ENCODE results near the gene TSPAN16.
"Not testable (repeated sequence)": the region's sequence is repeated elsewhere in the genome, so short reads cannot be mapped to it uniquely, and the experiment has no call there.

TSPAN16 gene

DNA sequence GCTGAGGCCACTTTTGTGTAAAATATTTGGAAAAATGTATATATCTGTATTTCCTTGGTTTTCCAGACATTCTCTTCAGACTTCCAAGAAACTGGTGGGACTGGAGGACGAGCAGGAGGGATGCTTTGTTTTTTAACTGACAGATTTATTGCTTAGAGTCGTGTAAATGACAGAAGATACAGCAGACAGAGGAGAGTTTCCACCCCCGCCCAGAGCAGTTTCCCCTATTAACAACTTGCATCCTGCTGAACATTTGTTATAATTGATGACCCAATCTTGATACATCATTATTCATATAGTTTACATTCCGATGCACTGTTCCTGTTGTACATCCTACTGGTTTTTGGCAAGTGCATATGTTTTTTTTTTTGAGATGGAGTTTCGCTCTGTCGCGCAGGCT, 26.6 kb upstream of the TSPAN16 start:
- DNase-seq, result peak; percentile 29

DNA sequence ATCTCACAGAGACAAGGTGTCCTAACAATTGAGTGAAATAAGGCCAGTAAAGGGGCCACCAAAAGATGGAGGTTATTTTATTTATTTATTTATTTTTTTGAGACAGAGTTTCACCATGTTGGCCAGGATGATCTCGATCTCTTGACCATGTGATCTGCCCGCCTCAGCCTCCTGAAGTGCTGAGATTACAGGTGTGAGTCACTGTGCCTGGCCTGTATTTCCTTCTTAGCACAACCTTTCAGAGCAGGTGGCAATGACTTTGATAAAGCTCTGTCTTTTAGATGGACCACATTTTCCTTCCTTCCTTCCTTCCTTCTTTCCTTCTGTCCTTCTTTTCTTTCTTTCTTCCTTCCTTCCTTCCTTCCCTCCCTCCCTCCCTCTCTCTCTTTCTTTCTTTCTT, 22.7 kb upstream of the TSPAN16 start:
- DNase-seq, result no peak

DNA sequence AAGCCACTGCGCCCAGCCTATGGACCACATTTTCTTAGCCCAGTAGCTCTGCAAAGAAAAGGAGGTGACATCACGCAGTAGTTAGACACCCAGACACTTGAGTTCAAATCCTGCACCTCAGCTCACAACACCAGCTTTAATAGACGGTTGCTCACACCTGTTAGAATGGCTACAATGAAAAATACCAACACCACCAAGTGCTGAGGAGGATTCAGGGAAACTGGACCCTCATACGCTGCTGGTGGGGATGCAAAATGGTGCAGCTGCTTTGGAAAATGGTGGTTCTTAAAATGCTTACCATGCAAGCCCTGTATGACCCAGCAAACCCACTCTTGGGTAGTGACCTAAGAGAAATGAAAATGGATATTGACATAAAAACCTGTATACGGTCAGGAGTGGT, 22.0 kb upstream of the TSPAN16 start:
- no peak for DNase-seq

DNA sequence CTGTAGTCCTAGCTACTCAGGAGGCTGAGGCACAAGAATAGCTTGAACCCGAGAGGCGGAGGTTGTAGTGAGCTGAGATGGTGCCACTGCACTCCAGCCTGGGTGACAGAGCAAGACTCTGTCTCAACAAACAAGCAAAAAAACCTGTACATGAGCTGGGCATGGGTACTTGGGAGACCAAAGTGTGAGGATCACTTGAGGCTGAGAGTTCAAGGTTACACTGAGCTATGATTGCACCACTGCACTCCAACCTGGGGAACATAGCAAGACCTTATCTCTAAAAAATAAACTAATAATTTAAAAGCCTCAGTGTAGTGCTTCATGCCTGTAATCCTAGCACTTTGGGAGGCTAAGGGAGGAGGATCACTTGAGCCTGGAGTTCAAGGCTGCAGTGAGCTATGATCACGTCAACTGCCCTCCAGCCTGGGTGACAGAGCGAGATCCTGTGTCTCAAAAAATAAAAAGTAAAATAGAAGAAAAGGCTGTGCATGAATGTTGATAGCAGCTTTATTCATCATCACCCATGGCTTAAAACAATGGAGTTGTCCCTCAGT, 21.4 kb upstream of the TSPAN16 start:
- no peak for DNase-seq

DNA sequence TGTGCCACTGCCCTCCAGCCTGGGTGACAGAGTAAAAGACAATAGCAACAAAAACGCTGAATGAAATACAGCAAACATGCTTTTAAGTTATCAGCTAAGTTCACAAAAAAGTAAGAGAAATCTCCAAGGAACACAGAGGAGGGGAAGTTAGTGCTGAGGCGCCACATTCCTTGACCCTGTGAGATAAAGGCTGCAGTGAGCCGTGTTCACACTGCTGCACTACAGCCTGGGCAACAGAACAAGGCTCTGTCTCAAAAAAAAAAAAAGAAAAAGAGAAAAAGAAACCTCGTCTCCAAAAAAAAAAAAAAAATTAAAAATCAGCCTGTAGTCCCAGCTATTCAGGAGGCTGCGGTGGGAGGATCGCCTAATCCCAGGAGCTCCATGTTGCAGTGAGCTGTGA, 17.3 kb upstream of the TSPAN16 start:
- DNase-seq, result no peak

DNA sequence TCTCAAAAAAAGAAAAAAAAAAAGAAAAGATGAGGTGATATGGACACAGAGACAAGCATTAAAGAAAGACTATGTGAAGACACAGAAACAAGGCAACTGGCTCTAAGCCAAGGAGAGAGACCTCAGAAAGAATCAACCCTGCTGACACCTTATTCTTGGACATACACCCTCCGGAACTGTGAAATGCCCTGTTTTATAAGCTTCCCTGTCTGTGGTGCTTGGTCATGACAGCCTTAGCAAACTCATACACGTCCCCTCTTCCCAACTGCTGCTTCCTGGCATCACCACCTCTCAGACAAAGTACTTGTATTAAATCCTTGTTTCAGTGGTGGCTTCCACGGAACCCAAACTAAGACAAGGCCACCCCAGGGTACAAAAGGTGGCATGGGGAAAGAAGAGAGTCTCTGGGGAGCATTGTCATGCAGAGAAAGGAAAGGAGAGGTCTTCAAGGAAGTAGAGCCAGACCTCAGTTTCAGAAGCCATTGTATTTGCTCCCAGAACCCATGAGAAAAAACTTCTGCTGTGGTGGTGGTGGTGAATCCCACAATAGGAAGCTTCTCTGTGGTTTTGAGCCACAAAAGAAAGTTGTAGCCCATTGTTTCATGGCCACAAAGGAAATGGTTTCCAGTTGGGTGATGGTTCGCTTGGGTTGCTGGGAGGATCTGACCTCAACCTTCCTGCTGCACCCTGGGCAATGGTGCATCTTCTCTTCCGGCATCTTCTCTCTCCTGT, 16.3 kb upstream of the TSPAN16 start:
- no peak for DNase-seq

DNA sequence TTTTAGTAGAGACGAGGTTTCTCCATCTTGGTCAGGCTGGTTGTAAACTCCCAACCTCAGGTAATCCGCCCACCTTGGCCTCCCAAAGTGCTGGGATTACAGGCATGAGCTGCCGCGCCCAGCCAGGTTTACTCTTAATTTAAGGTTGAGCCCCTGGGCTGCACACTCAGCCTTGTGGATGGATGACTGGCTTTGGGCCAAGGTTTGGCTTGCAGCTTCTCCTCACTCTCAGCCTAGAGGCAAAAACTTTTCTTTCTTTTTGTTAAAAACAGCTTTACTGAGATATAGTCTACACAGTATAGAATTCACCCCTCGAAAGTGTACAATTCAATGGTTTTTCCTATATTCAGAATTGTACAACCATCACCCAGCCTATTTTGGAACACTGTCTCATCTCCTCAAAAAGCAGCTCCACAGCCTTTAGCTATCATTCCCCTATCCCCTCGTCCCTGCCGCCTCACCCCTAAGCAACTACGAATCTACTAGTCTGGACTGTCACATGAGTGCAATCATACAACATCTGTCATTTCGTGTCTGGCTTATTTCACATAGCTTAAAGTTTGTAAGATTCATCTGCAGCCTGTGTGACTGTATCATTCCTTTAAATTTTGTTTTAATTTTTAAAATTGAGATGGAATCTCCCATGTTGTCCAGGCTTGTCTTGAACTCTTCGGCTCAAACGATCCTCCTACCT, 14.5 kb upstream of the TSPAN16 start:
- no peak for DNase-seq

DNA sequence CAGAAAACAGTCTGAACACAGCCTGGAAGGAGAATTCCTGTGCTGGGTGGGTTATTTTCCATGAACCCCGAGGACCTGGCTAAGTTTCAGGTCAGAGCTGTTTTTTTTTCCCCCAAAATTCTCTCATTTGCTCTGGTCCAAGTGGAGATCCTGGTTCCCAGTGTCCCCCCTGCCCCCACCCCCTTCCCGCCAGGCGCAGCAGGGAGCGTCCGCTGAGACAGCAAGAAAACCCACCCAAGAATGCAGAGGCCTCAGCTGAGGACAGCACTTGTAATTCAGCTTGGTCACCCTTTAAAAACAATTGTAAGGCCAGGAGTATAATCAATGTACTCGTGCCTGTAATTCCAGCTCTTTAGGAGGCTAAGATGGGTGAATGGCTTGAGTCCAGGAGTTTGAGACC, 11.4 kb upstream of the TSPAN16 start:
- no peak for DNase-seq

DNA sequence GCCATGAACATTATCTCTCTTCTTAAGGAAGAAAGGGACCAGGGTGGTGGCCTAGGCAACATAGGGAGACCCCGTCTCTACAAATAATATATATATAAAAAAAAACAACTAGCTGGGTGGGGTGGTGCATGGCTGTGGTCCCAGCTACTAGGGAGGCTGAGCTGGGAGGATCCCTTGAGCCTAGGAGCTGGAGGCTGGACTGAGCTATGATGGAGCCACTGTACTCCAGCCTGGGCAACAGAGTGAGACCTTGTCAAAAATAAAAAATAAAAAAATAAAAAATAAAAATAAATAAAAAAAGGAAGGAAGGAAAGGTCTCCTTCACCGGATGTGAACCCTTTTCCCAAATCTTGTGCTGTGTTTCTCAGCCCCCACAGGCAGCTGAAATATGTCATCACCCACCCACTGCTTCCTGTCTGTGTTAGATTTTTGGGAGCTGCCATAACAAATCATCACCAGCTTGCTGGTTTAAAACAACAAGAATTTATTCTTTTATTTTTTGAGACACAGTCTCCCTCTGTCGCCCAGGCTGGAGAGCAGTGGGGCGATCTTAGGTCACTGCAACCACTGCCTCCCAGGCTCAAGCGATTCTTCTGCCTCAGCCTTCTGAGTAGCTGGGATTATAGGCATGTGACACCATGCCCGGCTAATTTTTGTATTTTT, 9.5 kb upstream of the TSPAN16 start:
- DNase-seq, result peak; percentile 61

DNA sequence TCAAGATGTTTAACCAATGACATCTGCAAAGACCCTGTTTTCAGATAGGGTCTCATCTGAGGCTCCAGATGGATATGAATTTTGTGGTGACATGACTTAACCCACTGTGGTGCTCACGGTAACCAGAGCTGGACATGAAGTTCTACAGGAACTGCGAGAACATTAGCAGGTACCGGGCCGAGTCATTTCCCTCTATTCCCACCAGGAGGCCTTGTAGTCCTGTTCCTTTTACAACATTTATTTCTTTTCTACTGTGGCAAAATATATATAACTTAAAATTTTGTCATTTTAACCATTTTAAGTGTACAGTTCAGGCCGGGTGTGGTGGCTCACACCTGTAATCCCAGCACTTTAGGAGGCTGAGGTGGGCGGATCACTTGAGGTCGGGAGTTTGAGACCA, 7.6 kb upstream of the TSPAN16 start:
- no peak for DNase-seq

DNA sequence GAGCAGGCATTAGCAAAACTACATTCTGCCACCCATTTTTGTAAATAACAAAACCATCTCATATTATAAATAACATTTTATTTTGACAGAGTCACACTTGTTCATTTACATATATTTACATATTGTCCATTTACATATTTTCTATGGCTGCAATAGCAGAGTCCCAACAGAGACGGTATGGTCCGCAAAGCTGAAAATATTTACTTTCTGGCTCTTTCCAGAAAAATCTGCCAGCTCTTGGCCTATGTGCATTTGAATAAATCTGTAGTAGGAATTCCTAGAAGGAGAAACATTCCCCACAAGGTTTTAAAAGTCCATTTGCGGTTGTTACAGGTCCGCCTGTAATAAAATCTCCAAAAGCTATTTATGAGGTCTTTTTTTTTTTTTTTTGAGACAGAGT, 5.7 kb upstream of the TSPAN16 start:
- no peak for DNase-seq

DNA sequence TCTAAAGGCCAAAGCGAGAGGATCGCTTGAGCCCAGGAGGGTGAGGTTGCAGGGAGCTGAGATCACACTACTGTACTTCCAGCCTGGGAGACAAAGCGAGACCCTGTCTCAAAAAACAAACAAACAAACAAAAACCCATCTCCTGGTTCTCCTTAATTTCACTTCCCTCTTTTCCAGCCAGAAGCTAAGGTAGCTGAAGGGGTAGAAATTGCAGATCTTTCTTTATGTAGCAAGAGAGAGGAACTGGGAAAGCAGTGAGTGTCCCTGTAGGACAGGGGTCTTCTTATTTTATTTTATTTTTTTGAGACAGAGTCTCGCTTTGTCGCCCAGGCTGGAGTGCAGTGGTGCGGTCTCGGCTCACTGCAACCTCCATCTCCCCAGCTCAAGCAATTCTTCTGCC, 4.5 kb upstream of the TSPAN16 start:
- no peak for DNase-seq

DNA sequence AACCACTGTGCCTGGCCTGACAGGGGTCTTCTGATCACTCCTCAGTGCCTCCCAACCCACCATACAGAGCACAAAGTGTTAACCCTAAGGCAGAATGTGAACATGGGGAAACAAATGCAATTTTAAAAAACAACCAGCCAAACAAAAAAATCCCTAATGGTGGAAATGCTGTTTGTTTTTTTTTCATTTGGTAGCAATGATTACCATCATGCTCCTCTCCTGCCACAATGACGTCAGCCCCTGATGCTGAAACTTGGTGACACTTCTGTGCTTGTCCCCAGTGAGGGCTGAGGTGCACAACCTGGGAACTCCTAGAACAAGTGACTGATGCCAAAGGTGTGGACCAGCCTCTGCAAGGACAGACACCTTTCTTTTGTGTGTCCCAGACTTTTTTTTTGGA, 4.0 kb upstream of the TSPAN16 start:
- DNase-seq, result no peak

DNA sequence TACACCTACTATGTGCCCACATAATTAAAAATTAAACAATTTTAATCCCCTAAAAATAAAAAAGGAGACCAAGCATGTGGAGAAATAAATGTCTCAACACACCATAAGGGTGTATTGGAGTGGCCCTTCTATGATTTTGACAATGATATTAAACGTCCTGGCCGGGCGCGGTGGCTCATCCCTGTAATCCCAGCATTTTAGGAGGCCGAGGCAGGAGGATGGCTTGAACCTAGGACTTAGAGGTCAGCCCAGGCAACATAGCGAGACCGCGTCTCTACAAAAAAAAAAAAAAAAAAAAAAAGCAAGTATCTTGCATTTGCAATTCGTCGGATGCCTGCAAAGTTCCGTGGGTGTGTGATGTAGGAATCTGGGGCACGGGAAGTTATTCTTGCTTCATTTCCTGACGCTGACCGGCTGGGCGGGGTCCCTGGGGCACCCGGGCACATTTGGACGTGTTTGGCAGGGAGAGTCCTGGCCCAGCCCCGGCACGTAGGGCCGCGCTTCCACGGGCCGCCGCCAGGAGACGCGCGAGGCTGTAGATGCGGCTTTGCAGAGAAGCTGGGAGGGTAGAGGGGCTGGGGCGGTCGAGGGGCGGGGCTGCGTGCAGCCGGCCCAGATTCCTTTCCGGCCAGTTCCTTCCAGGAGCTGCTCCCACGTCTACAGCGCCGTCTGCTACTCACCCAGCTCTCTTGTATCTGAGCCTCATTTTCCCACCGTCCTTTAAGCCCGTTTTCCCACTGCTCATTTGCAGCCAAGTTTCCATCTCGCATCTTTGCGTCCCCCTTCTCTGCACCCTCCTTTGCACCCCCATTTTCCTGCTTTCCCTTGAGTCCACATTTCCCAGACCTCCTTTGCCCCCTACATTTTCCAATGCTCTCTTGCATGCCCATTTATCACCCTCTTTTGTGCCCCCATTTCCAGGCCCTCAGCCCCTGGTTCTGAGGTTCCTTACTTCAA, 2.2 kb upstream of the TSPAN16 start:
- peak; percentile 96 for DNase-seq

DNA sequence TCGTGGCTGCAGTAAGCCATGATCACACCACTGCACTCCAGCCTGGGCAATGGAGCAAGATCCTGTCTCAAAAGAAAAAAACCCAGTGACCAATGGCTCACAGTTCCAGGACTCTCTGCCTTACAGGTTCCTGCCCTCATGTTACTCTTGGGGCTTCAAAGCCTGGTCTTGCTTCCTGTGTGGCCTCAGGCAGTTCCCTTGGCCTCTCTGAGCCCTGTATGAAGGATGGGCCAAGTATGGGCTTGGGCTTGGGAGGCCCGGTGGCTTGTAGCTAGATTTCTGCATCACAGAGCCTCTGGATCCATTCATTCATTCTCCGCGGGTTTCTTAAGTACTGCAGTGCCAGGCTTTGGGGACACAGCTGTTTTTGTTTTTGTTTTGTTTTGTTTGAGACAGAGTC, 780 bp upstream of the TSPAN16 start:
- no peak for DNase-seq

DNA sequence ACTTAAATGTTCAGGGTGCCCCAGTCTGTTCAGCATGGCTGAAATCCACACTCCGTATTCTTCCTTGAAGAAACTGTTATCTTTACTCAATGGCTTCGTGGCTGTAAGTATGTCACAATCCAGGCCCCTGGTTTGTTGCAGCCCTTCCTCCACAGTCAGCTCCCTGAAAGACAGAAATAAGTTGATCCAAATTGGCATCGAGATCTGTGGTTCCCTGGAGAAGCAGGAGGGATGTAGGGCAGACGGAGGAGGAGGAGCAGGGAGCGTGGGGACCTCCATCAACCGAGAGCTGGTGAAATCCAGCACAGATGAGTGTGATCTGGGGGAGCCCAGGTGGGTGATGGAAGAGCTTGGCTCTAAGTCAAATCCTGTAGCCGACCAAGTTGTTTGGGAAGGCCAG, 304 bp downstream of the TSPAN16 start:
- DNase-seq, result no peak

DNA sequence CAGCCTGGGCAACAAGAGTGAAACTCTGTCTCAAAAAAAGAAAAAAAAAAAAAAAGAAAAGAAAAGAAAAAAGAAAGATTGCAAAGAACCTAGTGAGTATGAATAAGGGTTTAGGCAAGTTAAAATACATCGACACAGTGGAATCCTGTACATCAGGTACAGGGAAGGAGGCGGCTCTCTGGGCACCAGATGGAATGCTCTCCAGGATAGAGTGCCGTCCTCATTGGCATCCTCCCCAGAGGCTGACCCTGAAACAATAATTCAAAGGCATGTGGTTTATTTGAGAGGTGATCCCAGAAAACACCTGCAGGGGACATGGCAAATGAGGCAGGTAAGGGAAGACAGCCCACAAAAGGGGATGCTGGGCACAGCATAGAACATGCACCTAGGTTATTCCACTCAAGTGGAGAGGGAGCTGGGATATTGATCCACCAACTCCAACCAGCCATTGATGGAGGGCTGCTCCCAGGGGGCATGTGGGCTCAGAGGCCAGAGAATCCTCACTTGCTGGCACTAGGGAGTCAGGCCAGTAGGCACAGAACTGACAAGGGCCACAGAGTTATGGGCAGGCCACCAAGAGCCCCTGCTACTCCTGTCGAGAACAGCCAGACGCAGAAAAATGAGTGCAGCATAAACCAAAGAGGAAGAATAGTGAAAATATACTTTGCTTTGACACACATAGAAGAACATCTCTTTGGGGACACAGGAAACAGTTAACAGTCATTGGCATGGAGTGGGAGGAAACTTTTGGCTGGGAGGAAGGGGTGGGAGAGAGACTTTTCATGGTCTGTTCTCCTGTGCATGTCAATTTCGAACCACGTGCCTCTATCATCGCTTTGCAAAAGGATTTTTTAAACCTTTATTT, 4.2 kb downstream of the TSPAN16 start:
- no peak for DNase-seq

DNA sequence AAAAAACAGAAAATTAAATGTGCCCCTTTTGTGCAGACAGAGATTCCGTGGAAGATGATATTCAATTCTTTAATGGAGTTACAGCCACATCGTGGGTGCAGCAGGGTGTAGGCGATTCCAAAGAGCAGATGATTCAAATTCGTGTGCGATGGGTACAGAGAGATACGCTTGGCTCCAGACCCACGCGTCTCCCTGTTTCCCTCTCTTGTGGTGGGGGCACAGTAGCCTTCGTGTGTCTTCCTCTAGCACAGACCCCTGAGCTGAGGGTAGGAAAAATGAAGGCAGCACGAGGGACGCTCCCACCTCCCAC, 4.8 kb downstream of the TSPAN16 start:
- no peak for DNase-seq

DNA sequence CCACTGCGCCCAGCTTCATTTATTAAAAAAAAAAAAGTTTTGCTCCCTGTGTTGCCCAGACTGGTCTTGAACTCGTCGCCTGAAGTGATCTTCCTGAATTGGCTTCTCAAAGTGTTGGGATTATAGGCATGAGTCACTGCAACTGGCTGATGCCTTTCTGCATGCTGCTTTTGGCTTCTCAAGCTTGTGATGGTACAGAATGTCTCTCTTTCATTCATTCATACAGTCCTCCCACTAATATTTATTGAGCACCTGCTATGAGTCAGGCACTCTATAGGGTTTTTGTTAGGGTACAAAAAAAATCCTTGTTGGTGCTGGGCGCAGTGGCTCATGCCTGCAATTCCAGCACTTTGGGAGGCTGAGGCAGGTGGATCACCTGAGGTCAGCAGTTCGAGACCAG, 9.0 kb downstream of the TSPAN16 start:
- DNase-seq, result no peak

DNA sequence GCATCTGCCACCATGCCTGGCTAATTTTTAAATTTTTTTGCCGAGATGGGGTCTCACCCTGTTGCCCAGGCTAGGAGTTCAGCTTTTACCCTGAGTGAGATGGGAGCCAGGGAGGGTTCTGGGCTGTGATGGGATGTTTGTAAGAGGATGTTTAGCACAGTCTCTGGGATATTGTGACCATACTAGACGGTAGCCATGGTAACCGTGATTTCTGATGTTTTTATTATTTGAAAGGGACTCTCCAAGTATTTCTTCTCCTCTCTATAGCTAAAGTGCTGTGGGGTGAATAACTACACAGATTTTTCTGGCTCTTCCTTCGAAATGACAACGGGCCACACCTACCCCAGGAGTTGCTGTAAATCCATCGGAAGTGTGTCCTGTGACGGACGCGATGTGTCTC, 10.4 kb downstream of the TSPAN16 start:
- DNase-seq, result no peak

DNA sequence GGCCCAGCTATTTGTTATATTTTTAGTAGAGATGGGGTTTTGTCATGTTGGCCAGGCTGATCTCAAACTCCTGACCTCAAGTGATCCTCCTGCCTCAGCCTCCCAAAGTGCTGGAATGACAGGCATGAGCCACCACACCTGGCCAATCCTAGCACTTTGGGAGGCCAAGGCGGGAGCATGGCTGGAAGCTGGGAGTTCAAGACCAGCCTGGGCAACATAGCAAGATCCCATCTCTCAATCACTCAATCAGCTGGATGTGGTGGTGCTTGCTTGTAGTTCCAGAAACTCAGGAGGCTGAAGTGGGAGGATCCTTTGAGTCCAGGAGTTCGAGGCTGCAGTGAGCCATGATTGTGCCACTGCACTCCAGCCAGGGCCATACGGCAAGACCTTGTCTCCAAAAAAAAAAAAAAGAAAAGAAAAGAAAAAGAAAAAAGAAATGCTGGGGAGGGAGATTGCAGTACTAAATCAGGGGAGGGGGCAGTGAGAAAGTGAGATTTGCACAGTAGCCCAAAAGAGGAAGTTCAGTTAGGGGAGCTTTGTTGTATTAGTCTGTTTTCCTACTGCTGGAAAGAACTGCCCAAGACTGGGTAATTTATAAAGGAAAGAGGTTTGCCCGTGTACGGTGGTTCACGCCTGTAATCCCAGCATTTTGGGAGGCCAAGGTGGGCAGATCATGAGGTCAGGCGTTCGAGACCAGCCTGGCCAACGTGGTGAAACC, 24.5 kb downstream of the TSPAN16 start:
- DNase-seq, result not testable (repeated sequence)

All from EL (cell line).